Natural killer cell treated with Interleukin-12 subunit alpha and Interleukin-12 subunit beta and Interleukin-15 and Interleukin-18, amount 100 ng/mL, for 72 hours (primary cell): ENCODE measurements around the gene RBKS. TPM values are rescaled to one million over a fixed set of nuclear protein-coding genes. Genes with fewer than 3 reads are reported as not detected.
"Not testable (repeated sequence)": the region's sequence is repeated elsewhere in the genome, so short reads cannot be mapped to it uniquely, and the experiment has no call there.

Source experiments
- ATAC-seq, 2 donors: fragments of 150-1000 bp; cut with Tn5 transposase in 1 of 2; sonication (Bioruptor Pico), chemical (Tn5 transposase) in 1 of 2; 2 replicates each; pipeline ENCODE4 v1.10.0; 2021
- DNase-seq: peaks from one replicate; pipeline ENCODE4 v3.0.0; 2022; ENCODE audit warnings: low spot score
- H3K27ac Mint-ChIP-seq, 2 donors: 1 replicate in 1 of 2; 2 replicates in 1 of 2; pipeline ENCODE4 v1.8.0; 2022; ENCODE audit warnings: mixed read lengths in 2 of 2, mild to moderate bottlenecking in 1 of 2, moderate library complexity in 1 of 2
- H3K27me3 Mint-ChIP-seq, 2 donors: 1 replicate in 1 of 2; 2 replicates in 1 of 2; pipeline ENCODE4 v1.8.0; 2022; ENCODE audit warnings: mixed read lengths in 2 of 2
- H3K36me3 Mint-ChIP-seq: one replicate; pipeline ENCODE4 v1.8.0; 2022; ENCODE audit warnings: mixed read lengths
- H3K4me1 Mint-ChIP-seq, 2 donors: 1 replicate in 1 of 2; 2 replicates in 1 of 2; pipeline ENCODE4 v1.8.0; 2022; ENCODE audit warnings: low read depth in 2 of 2, mixed read lengths in 2 of 2, mild to moderate bottlenecking in 1 of 2
- H3K4me3 Mint-ChIP-seq: one replicate; pipeline ENCODE4 v1.8.0; 2022; ENCODE audit warnings: mixed read lengths
- H3K9me3 Mint-ChIP-seq: 2 replicates; pipeline ENCODE4 v1.8.0; 2022; ENCODE audit warnings: mixed read lengths
- total RNA-seq, 2 donors: library from RNA; stranded (reverse); gene quantifications; one replicate each; pipeline ENCODE4 v1.2.3, GENCODE V29; 2022

Gene RBKS
- total RNA-seq, 2 donors from 2014 or later = 3.1 to 4.5 TPM

GRCh38 chr2:27762951-27763906, 127.0 kb downstream of the RBKS start:
- H3K4me1 Mint-ChIP-seq = peaks cover 0 to 7% of the 10 kb centered on the region in 2 donors
- no peak overlapping the region for H3K4me3 Mint-ChIP-seq
- no peak overlapping the region for H3K27ac Mint-ChIP-seq
- DNase-seq (no peak), ATAC-seq (no peak)
- H3K27me3 Mint-ChIP-seq = peaks cover 0 to 6% of the 10 kb centered on the region in 2 donors
- no peaks in the 10 kb centered on the region for H3K9me3 Mint-ChIP-seq
- H3K36me3 Mint-ChIP-seq = no peaks in the 10 kb centered on the region

DNA sequence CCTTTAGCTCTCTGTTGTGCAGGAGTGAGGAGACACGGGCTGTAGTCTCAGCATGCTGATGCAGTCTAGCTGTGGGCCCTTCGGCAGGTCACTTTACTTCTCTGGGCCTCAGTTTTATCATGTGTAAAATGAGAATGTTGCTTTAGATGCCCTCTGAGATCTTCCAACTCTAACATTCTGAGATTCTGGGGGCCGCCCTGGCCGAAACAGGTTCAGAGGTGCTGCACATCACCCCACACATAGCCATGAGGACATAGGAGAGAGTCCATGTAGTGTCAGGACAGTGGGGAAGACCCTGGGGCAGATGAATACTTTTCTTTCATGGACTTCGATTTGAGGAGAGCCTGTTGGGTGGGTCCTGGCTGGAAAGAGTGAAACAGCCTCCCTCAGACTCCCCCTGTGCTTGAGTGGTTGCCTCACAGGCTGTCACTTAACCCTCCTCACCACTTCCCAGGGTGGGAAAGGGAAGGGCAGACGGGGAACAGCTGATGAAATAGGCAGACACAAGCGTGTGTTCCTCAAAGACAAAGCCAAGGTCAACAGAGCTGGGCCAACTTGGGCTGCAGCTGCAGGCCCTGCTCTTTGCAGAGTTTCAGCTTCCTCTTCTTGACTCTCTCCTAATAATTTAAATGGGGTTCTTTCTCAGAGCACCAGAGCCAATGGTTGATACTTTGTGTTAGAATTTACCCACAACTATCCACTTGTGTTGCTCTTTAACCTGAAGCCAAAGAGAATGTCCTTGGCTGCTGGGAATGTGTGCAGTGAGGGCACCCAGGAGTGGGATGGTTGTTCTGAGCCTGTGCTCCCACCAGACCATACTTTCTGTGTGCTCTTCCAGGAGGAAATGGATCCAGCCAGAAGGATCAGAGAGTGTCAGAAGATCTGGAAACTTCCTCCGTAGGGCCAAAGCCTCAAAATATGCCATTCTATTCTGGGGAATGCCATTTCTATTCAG, 133.4 kb downstream of the RBKS start:
- H3K4me1 Mint-ChIP-seq = peaks cover 0 to 4% of the 10 kb centered on the region in 2 donors
- H3K27me3 Mint-ChIP-seq = peaks cover 0 to 5% of the 10 kb centered on the region in 2 donors
- H3K27ac Mint-ChIP-seq = peak overlapping the region in 1 of 2 donors; percentile 45
- ATAC-seq = peak in 1 of 2 donors; percentile 18
- no peaks in the 10 kb centered on the region for H3K9me3 Mint-ChIP-seq
- H3K4me3 Mint-ChIP-seq = no peak overlapping the region
- no peak for DNase-seq
- no peaks in the 10 kb centered on the region for H3K36me3 Mint-ChIP-seq

GRCh38 chr2:27756091-27756490, 134.1 kb downstream of the RBKS start:
- Mint-ChIP-seq H3K27me3 (peaks cover 0 to 3% of the 10 kb centered on the region in 2 donors), H3K27ac (peak overlapping the region in 1 of 2 donors; percentile 45), H3K4me3 (no peak overlapping the region), H3K4me1 (peaks cover 0 to 4% of the 10 kb centered on the region in 2 donors), H3K36me3 (no peaks in the 10 kb centered on the region), H3K9me3 (no peaks in the 10 kb centered on the region)
- ATAC-seq (no peak), DNase-seq (no peak)

DNA sequence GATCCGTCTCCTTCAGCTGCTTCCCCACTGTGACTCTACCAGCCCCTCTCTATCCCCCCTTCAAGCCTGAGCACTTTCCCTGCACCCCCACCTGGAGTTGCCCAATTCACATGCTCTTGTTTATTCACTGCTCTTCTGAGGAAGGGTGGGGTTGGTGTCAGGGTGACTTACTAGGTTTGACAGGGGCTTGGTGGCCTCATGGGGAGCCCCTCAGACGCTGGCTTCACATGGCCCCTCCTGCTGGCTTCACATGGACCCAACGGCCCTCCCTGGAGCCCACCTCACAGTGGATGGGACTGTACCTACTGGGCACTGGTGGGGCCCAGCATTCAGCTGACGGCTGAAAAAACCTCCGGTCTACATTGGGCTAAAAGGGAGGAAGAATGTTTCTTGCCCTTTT, 135.4 kb downstream of the RBKS start:
- ATAC-seq (no peak), DNase-seq (no peak)
- Mint-ChIP-seq H3K9me3 (no peaks in the 10 kb centered on the region), H3K27me3 (peaks cover 0 to 3% of the 10 kb centered on the region in 2 donors), H3K36me3 (no peaks in the 10 kb centered on the region), H3K27ac (peak overlapping the region in 1 of 2 donors; percentile 61), H3K4me3 (no peak overlapping the region), H3K4me1 (peaks cover 0 to 4% of the 10 kb centered on the region in 2 donors)

DNA sequence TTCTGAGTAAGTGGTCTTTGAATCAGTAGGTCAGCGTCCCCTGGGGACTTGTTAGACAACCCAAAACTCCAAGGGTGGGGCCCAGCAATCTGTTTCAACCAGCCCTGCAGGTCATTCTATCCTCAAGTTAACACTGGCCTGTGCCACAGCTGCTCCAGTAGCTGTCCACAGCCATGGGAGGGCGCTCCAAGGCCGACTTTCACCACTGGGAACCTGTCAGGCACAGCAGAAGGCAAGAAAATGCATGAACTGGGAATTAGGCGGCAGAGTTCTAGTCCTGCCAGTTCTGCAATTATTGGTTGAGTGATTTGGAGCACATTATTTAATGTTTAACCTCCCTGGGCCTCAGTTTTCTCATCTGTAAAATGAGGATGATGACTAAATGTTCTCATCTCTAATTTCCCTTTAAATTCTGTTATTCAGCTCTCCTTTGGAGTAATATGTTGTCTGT, 136.0 kb downstream of the RBKS start:
- Mint-ChIP-seq H3K4me1 (peaks cover 0 to 4% of the 10 kb centered on the region in 2 donors), H3K27me3 (peaks cover 0 to 3% of the 10 kb centered on the region in 2 donors), H3K36me3 (no peaks in the 10 kb centered on the region), H3K9me3 (no peaks in the 10 kb centered on the region), H3K4me3 (no peak overlapping the region), H3K27ac (peak overlapping the region in 1 of 2 donors; percentile 61)
- ATAC-seq (peak; percentile 84 to 87), DNase-seq (peak; percentile 78)

DNA sequence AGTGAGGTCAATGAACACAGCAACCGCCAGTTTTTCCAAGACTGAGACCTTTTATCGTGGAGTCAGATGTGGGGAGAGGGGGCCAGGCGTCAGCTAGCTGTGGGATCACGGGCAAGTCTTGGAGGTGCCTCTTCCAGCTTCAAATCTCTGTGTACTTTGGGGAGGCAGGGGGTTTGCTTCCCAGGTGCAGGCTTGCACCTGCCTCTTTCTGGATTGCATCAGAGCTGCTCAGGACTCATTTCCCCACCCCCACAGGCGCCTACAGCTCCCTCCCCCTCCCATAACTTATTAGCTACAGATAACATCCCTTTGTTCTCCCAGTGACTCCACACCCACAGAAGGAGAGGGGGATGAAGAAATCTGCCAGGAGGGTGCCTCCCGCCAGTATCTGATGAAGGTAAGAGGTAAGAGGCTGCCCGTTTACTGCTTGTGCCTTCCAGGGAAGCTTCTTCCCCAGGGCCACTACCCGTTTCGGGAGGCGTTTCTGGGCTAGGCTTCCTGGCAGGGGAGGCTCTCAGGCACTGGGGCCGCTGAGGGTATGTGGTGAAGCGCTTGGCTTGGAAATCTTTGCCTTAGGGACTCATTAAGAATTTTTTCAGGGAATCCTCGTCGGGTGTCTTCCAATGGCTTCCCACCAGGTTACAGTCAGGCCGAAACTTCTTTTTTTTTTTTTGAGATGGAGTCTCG, 137.5 kb downstream of the RBKS start:
- Mint-ChIP-seq H3K27ac (no peak overlapping the region), H3K36me3 (peaks cover 9% of the 10 kb centered on the region), H3K4me3 (no peak overlapping the region), H3K27me3 (peaks cover 13 to 15% of the 10 kb centered on the region in 2 donors), H3K9me3 (peaks cover 6% of the 10 kb centered on the region), H3K4me1 (peaks cover 0 to 4% of the 10 kb centered on the region in 2 donors)
- DNase-seq = no peak
- ATAC-seq = no peak

DNA sequence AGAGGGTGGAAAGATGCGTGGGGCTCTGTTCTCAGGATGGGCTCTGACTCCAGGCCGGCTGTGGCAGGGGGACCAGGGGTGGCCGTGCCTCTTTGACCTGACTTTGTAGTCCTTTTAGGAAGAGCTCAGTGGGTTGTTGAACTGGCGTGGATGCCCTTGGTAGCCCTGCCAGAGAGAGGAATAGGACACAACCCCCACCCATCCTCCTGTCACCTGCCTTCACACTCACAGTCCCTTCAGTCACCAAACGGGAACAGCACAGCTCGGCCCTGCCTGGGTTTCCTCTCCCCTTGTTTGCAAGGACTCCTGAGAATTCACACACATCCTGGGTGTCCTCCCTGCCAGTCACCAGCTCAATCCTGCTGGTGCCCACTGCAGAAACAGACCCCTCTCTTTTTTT, 138.8 kb downstream of the RBKS start:
- DNase-seq (no peak), ATAC-seq (no peak)
- Mint-ChIP-seq H3K36me3 (peaks cover 9% of the 10 kb centered on the region), H3K27ac (no peak overlapping the region), H3K4me1 (peaks cover 0 to 4% of the 10 kb centered on the region in 2 donors), H3K4me3 (no peak overlapping the region), H3K27me3 (peaks cover 15 to 18% of the 10 kb centered on the region in 2 donors), H3K9me3 (peaks cover 6% of the 10 kb centered on the region)

GRCh38 chr2:27748803-27749554, 141.2 kb downstream of the RBKS start:
- not testable (repeated sequence) for ATAC-seq, H3K9me3 Mint-ChIP-seq, H3K27ac Mint-ChIP-seq, H3K4me3 Mint-ChIP-seq, H3K36me3 Mint-ChIP-seq, H3K4me1 Mint-ChIP-seq, DNase-seq
- peaks cover 25 to 35% of the 10 kb centered on the region in 2 donors for H3K27me3 Mint-ChIP-seq

- no peak overlapping the region for H3K27ac Mint-ChIP-seq
- no peak for ATAC-seq
- H3K27me3 Mint-ChIP-seq = peaks cover 21 to 35% of the 10 kb centered on the region in 2 donors
- H3K4me3 Mint-ChIP-seq = no peak overlapping the region
- H3K36me3 Mint-ChIP-seq = peaks cover 9% of the 10 kb centered on the region
- DNase-seq = no peak
- no peaks in the 10 kb centered on the region for H3K4me1 Mint-ChIP-seq
- H3K9me3 Mint-ChIP-seq = peaks cover 6% of the 10 kb centered on the region
Observed at GRCh38 chr2:27747827-27748352, 142.3 kb downstream of the RBKS start.

- no peak overlapping the region for H3K27ac Mint-ChIP-seq
Observed at GRCh38 chr2:27746325-27746724, 143.9 kb downstream of the RBKS start.

DNA sequence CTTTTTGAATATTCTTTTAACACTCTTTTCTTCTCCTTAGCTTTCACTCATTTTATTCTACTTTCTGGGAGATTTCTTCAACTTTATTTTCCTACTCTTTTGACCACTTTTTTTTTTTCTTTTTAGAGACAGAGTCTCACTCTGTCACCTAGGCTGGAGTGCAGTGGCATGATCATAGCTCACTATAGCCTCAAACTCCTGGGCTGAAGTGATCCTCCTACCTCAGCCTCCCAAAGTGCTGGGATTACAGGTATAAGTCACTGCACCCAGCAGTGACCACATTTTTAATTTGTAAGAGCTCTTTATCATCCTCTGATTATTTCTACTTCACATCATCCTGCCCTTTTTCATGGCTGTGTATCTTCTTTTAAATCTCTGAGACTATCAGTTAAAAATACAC, 144.7 kb downstream of the RBKS start:
- H3K27ac Mint-ChIP-seq = not testable (repeated sequence)

More at GRCh38 chr2:27746325-27746724, 143.9 kb downstream of the RBKS start:
- Mint-ChIP-seq H3K9me3 (peaks cover 6% of the 10 kb centered on the region), H3K4me3 (no peak overlapping the region), H3K4me1 (no peaks in the 10 kb centered on the region), H3K36me3 (peaks cover 9% of the 10 kb centered on the region), H3K27me3 (peaks cover 21 to 35% of the 10 kb centered on the region in 2 donors)
- ATAC-seq (no peak), DNase-seq (no peak)

GRCh38 chr2:27742571-27742970, 147.6 kb downstream of the RBKS start:
- DNase-seq (no peak), ATAC-seq (no peak)
- peaks cover under 1 to 5% of the 10 kb centered on the region in 2 donors for H3K4me1 Mint-ChIP-seq
- H3K9me3 Mint-ChIP-seq = no peaks in the 10 kb centered on the region
- H3K27ac Mint-ChIP-seq = no peak overlapping the region
- no peak overlapping the region for H3K4me3 Mint-ChIP-seq
- H3K27me3 Mint-ChIP-seq = peaks cover 10 to 20% of the 10 kb centered on the region in 2 donors
- H3K36me3 Mint-ChIP-seq = no peaks in the 10 kb centered on the region

More for the DNA sequence above, 144.7 kb downstream of the RBKS start:
- H3K36me3 Mint-ChIP-seq, H3K9me3 Mint-ChIP-seq, H3K4me1 Mint-ChIP-seq, ATAC-seq, H3K4me3 Mint-ChIP-seq, DNase-seq: not testable (repeated sequence)
- H3K27me3 Mint-ChIP-seq = peaks cover 23 to 35% of the 10 kb centered on the region in 2 donors
